ENCODE data around the gene RETREG2. TPM values are rescaled to one million over a fixed set of nuclear protein-coding genes. Genes with fewer than 3 reads are reported as not detected.

Gene RETREG2
- total RNA-seq, 1 experiment from 2014 or later, result 106 TPM

DNA sequence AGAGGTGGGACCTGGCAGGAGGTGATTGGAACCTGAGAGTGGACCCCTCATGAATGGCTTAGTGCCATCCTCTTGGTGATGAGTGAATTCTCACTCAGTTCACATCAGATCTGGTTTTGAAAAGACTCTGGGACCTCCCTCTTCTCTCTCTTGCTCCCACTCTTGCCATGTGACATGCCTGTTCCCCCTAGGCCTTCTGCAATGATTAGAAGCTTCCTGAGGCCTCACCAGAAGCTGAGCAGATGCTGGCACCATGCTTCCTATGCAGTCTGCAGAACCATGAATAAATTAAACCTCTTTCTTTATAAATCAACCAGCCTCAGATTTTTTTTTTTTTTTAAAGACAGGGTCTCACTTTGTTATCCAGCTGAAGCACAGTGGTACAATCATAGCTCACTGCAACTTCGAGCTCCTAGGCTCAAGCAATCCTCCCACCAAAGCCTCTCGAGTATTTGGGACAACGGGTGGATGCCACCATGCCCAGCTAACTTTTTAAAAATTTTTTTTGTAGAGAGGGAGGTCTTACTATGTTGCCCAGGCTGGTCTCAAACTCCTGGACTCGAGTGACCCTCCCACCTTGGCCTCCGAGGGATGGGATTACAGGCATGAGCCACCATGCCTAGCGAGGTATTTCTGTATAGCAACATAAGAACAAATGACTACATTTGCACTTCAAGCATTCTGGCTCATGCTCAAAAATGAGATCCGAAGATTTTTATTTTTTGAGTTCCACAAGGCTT lies 26.5 kb downstream of the RETREG2 start:
- TF ChIP-seq SIN3A (IDR thresholded peaks at IDR 0.05; ENCODE audit: borderline replicate concordance, insufficient read depth, low read depth, low read length), result no peak
- no peak for TF ChIP-seq POLR2AphosphoS5 (IDR thresholded peaks at IDR 0.05; ENCODE audit: low read depth, low read length)
- in situ Hi-C loops (cut with HindIII; ENCODE audit: low pct_unique_long_range_greater_than_20kb, low sequenced_read_pairs) (no loop called here), intact Hi-C loops (cut with micrococcal nuclease; ENCODE audit: unreplicated experiment) (no loop called here)
- H3K4me1 ChIP-seq (ENCODE audit: control insufficient read depth, insufficient read depth, low read length), result peaks cover 16% of the 10 kb centered on the region
- no peak for DNase-seq (ENCODE audit: low read depth, low spot score)
- H3K27ac ChIP-seq (ENCODE audit: low read length), result no peak overlapping the region
- H3K36me3 ChIP-seq (ENCODE audit: control insufficient read depth, insufficient read depth, low read length), result 0 out of 2 replicates have a peak, but pooled peaks cover 2% of the 10 kb centered on the region
- H3K27me3 ChIP-seq (ENCODE audit: control insufficient read depth, insufficient read depth, low read length), result no peaks in the 10 kb centered on the region
- BruUV-seq (replicated peaks), result no TSS peak
- CTCF ChIA-PET, result no interaction called here
- no peak for ATAC-seq
- H3K4me3 ChIP-seq (ENCODE audit: low read depth in 2 of 2, low read length in 2 of 2), result no peak overlapping the region
- POLR2A ChIA-PET, result no interaction called here
- H3K9me3 ChIP-seq (ENCODE audit: control insufficient read depth, insufficient read depth, low read depth, low read length), result no peaks in the 10 kb centered on the region

DNA sequence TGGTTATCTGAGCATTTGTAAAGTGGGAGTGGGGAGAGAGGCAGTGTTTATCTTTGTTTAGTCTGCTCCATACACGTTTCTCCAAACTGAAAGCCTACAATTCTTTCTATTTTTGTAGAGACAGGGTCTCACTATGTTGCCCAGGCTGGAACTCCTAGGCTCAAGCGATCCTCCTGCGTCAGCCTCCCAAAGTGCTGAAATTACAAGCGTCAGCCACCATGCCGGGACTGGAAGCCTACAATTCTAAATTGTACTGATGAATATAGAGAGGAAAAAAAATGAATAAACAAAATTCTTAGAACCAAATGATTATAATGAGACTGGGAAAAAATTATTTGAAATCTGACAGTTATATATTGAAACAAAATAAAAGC lies 27.1 kb downstream of the RETREG2 start:
- in situ Hi-C loops (cut with HindIII; ENCODE audit: low pct_unique_long_range_greater_than_20kb, low sequenced_read_pairs), result no loop called here
- intact Hi-C loops (cut with micrococcal nuclease; ENCODE audit: unreplicated experiment), result no loop called here

More for the DNA sequence above, 27.1 kb downstream of the RETREG2 start:
- POLR2A ChIA-PET, result no interaction called here
- Histone ChIP-seq H3K4me3 (ENCODE audit: low read depth in 2 of 2, low read length in 2 of 2) (no peak overlapping the region), H3K27ac (ENCODE audit: low read length) (no peak overlapping the region), H3K36me3 (ENCODE audit: control insufficient read depth, insufficient read depth, low read length) (0 out of 2 replicates have a peak, but pooled peaks cover 2% of the 10 kb centered on the region), H3K27me3 (ENCODE audit: control insufficient read depth, insufficient read depth, low read length) (no peaks in the 10 kb centered on the region), H3K9me3 (ENCODE audit: control insufficient read depth, insufficient read depth, low read depth, low read length) (no peaks in the 10 kb centered on the region), H3K4me1 (ENCODE audit: control insufficient read depth, insufficient read depth, low read length) (peaks cover 16% of the 10 kb centered on the region)
- no TSS peak for BruUV-seq (replicated peaks)
- CTCF ChIA-PET, result no interaction called here
- no peak for ATAC-seq
- TF ChIP-seq, protein P1, sequence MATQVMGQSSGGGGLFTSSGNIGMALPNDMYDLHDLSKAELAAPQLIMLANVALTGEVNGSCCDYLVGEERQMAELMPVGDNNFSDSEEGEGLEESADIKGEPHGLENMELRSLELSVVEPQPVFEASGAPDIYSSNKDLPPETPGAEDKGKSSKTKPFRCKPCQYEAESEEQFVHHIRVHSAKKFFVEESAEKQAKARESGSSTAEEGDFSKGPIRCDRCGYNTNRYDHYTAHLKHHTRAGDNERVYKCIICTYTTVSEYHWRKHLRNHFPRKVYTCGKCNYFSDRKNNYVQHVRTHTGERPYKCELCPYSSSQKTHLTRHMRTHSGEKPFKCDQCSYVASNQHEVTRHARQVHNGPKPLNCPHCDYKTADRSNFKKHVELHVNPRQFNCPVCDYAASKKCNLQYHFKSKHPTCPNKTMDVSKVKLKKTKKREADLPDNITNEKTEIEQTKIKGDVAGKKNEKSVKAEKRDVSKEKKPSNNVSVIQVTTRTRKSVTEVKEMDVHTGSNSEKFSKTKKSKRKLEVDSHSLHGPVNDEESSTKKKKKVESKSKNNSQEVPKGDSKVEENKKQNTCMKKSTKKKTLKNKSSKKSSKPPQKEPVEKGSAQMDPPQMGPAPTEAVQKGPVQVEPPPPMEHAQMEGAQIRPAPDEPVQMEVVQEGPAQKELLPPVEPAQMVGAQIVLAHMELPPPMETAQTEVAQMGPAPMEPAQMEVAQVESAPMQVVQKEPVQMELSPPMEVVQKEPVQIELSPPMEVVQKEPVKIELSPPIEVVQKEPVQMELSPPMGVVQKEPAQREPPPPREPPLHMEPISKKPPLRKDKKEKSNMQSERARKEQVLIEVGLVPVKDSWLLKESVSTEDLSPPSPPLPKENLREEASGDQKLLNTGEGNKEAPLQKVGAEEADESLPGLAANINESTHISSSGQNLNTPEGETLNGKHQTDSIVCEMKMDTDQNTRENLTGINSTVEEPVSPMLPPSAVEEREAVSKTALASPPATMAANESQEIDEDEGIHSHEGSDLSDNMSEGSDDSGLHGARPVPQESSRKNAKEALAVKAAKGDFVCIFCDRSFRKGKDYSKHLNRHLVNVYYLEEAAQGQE (IDR thresholded peaks at IDR 0.05; ENCODE audit: insufficient read depth in 1 of 2, low read depth in 2 of 2, low read length in 1 of 2), result no peak
- TF ChIP-seq SIN3A (IDR thresholded peaks at IDR 0.05; ENCODE audit: borderline replicate concordance, insufficient read depth, low read depth, low read length) (no peak), CTCF (IDR thresholded peaks at IDR 0.05) (no peak), TCF7L2 (IDR thresholded peaks at IDR 0.05; ENCODE audit: low read depth, low read length) (no peak), POLR2AphosphoS5 (IDR thresholded peaks at IDR 0.05; ENCODE audit: low read depth, low read length) (no peak)
- DNase-seq (ENCODE audit: low read depth, low spot score), result no peak

All from Panc1 (cell line).